B cell (primary cell): ENCODE data around the gene PALLD. TPM values are rescaled to one million over a fixed set of nuclear protein-coding genes. Genes with fewer than 3 reads are reported as not detected.

Experiments
- ATAC-seq: fragments of 200-7000 bp; cut with Tn5 transposase; one replicate; pipeline ENCODE4 v1.10.0; 2021; ENCODE audit warnings: low read depth, mild to moderate bottlenecking, moderate number of reproducible peaks, moderate library complexity
- CTCF ChIA-PET: fragments of 350-600 bp; sonication (Branson Sonifier 250); formaldehyde crosslinking; loops from one replicate; lab custom pipeline; 2021; ENCODE audit warnings: antibody characterized with exemption, inconsistent platforms; lab: Charles Lee
- POLR2A ChIA-PET: fragments of 350-600 bp; sonication (Branson Sonifier 250); formaldehyde crosslinking; loops from one replicate; lab custom pipeline; 2021; ENCODE audit warnings: antibody characterized with exemption; lab: Charles Lee
- DNase-seq: peaks from one replicate; pipeline ENCODE4 v3.0.0; 2013
- H2AFZ ChIP-seq: 2 replicates; pipeline ENCODE4 v1.6.1; 2012; ENCODE audit warnings: mild to moderate bottlenecking, low read depth, low read length; ENCODE audit not compliant: insufficient read depth, poor library complexity, severe bottlenecking
- H3K27ac ChIP-seq, 2 donors: 1 replicate in 1 of 2; 2 replicates in 1 of 2; pipeline ENCODE4 v1.5.1; 2012 to 2013; ENCODE audit warnings: low read length in 2 of 2, mild to moderate bottlenecking in 2 of 2, moderate library complexity in 1 of 2
- H3K27me3 ChIP-seq, 4 experiments: fragments of 200-600 bp in 1 of 4; sonication (generic) in 1 of 4; replicated peaks in 1 of 4; 1 replicate in 2 of 4; 2 replicates in 2 of 4; pipeline versions ENCODE4 v1.6.1 to v1.7.0; 2013 to 2016; ENCODE audit warnings: low read length in 3 of 4, mild to moderate bottlenecking in 2 of 4, mixed read lengths in 1 of 4, moderate library complexity in 1 of 4; ENCODE audit not compliant: insufficient read depth in 4 of 4, control insufficient read depth in 3 of 4; ENCODE audit errors: control extremely low read depth in 1 of 4
- H3K36me3 ChIP-seq, 2 experiments: replicated peaks in 1 of 2; 1 replicate in 1 of 2; 2 replicates in 1 of 2; pipeline versions ENCODE4 v1.6.1 to v1.7.1; 2013; ENCODE audit warnings: low read length in 1 of 2; ENCODE audit not compliant: insufficient read depth in 2 of 2, control insufficient read depth in 1 of 2; ENCODE audit errors: control extremely low read depth in 1 of 2, extremely low read depth in 1 of 2
- H3K4me1 ChIP-seq, 2 donors: fragments of 200-600 bp in 1 of 2; sonication (generic) in 1 of 2; 1 replicate in 1 of 2; 2 replicates in 1 of 2; pipeline versions ENCODE4 v1.5.1 to v1.6.1; 2013 to 2017; ENCODE audit warnings: low read length in 2 of 2; ENCODE audit not compliant: control insufficient read depth in 2 of 2, insufficient read depth in 2 of 2
- H3K4me2 ChIP-seq: replicated peaks from 2 replicates; pipeline ENCODE3; 2012; ENCODE audit warnings: mild to moderate bottlenecking, low read depth, low read length; ENCODE audit not compliant: poor library complexity, severe bottlenecking
- H3K4me3 ChIP-seq, 5 experiments: fragments of 200-600 bp in 1 of 5; sonication (generic) in 1 of 5; 1 replicate in 3 of 5; 2 replicates in 2 of 5; pipeline versions ENCODE4 v1.5.1 to v1.7.0; 2011 to 2016; ENCODE audit warnings: low read length in 4 of 5, mild to moderate bottlenecking in 4 of 5, low read depth in 2 of 5, control low read depth in 1 of 5, moderate library complexity in 1 of 5; ENCODE audit not compliant: insufficient read depth in 1 of 5; ENCODE audit errors: control extremely low read depth in 1 of 5, extremely low read depth in 1 of 5
- H3K79me2 ChIP-seq: fragments of 200-600 bp; sonication (generic); one replicate; pipeline ENCODE4 v1.6.0; 2016; ENCODE audit warnings: low read length; ENCODE audit not compliant: control insufficient read depth, insufficient read depth
- H3K9ac ChIP-seq: fragments of 200-600 bp; sonication (generic); 2 replicates; pipeline ENCODE4 v1.6.1; 2017; ENCODE audit warnings: mild to moderate bottlenecking, low read length, moderate library complexity
- H3K9me3 ChIP-seq, 3 donors: one replicate each; pipeline versions ENCODE4 v1.6.1 to v1.7.1; 2013; ENCODE audit warnings: low read length in 2 of 3; ENCODE audit not compliant: control insufficient read depth in 2 of 3, insufficient read depth in 1 of 3; ENCODE audit errors: control extremely low read depth in 1 of 3
- H4K20me1 ChIP-seq: 2 replicates; pipeline ENCODE4 v1.6.0; 2012; ENCODE audit warnings: mild to moderate bottlenecking, low read length; ENCODE audit not compliant: insufficient read depth, control insufficient read depth, poor library complexity, severe bottlenecking
- H3K27ac Mint-ChIP-seq: one replicate; pipeline ENCODE4 v1.8.0; 2021; ENCODE audit warnings: mixed read lengths
- H3K27me3 Mint-ChIP-seq: one replicate; pipeline ENCODE4 v1.8.0; 2021; ENCODE audit warnings: mixed read lengths
- H3K4me1 Mint-ChIP-seq: one replicate; pipeline ENCODE4 v1.8.0; 2021; ENCODE audit warnings: mixed read lengths
- H3K4me3 Mint-ChIP-seq: one replicate; pipeline ENCODE4 v1.8.0; 2021; ENCODE audit warnings: mixed read lengths
- H3K9me3 Mint-ChIP-seq: one replicate; pipeline ENCODE4 v1.8.0; 2022; ENCODE audit warnings: mixed read lengths; ENCODE audit not compliant: insufficient read depth
- CTCF ChIP-seq: fragments of 200-600 bp; IDR thresholded peaks from one replicate; pipeline ENCODE4 v1.8.0; 2022; ENCODE audit warnings: antibody characterized with exemption, mild to moderate bottlenecking
- EZH2 ChIP-seq: IDR thresholded peaks from 2 replicates; pipeline ENCODE4 v1.6.1; 2012; ENCODE audit warnings: borderline replicate concordance, low read depth, mild to moderate bottlenecking, moderate library complexity, low read length; ENCODE audit not compliant: insufficient read depth, poor library complexity, severe bottlenecking
- WGBS: methylation state at CpG from one replicate; pipeline ENCODE4 v1.1.5; 2013; ENCODE audit warnings: missing lambda C conversion rate; ENCODE audit not compliant: insufficient coverage; 5-methylcytosine and 5-hydroxymethylcytosine counted together
- intact Hi-C: fragments of 100-400 bp; cut with micrococcal nuclease; formaldehyde crosslinking; loops from one replicate; pipeline ENCODE4 v1.10.0; 2022
- polyA plus RNA-seq: library from polyadenylated mRNA; depleted of rRNA; stranded (reverse); fragments of >200 nt; gene quantifications from 2 replicates; pipeline ENCODE4 v1.2.3, GENCODE V29; 2012
- total RNA-seq, 2 donors: library from RNA; stranded (reverse); fragments of 120-200 nt in 1 of 2; gene quantifications; 1 replicate in 1 of 2; 2 replicates in 1 of 2; pipeline versions ENCODE4 v1.2.3 to v1.2.4, GENCODE V29; 2013 to 2022

PALLD gene
- total and polyA plus RNA-seq, 2 donors (not counting 1 experiment from before 2014, with no cell fraction given), result 0.63 to 0.71 TPM

- H3K4me1 Mint-ChIP-seq, result peaks cover 8% of the 10 kb centered on the region
- intact Hi-C loops, result no loop called here
- peak overlapping the region; percentile 44 for H2AFZ ChIP-seq
Observed at GRCh38 chr4:168631241-168632162, 134.7 kb downstream of the PALLD start.

More at GRCh38 chr4:168631241-168632162, 134.7 kb downstream of the PALLD start:
- no peak for ATAC-seq
- WGBS, result 1% methylated on average over 39 of the region's 55 CpGs
- no peak for DNase-seq
- Histone ChIP-seq H3K79me2 (no peaks in the 10 kb centered on the region), H3K4me3 (no peak overlapping the region), H3K9me3 (no peaks in the 10 kb centered on the region), H3K36me3 (no peaks in the 10 kb centered on the region), H4K20me1 (no peaks in the 10 kb centered on the region), H3K9ac (no peak overlapping the region), H3K27me3 (peaks cover 0 to 46% (median 19%) of the 10 kb centered on the region in 4 experiments), H3K27ac (no peak overlapping the region), H3K4me2 (peak overlapping the region; percentile 37), H3K4me1 (peaks cover 7 to 9% of the 10 kb centered on the region in 2 donors)
- no peak overlapping the region for H3K27ac Mint-ChIP-seq
- TF ChIP-seq CTCF, result no peak
- TF ChIP-seq EZH2, result no peak
- no peaks in the 10 kb centered on the region for H3K9me3 Mint-ChIP-seq
- ChIA-PET POLR2A (no interaction called here), CTCF (no interaction called here)
- no peak overlapping the region for H3K4me3 Mint-ChIP-seq
- peaks cover 50% of the 10 kb centered on the region for H3K27me3 Mint-ChIP-seq
